ENCODE measurements around the gene BROX.

BROX gene

DNA sequence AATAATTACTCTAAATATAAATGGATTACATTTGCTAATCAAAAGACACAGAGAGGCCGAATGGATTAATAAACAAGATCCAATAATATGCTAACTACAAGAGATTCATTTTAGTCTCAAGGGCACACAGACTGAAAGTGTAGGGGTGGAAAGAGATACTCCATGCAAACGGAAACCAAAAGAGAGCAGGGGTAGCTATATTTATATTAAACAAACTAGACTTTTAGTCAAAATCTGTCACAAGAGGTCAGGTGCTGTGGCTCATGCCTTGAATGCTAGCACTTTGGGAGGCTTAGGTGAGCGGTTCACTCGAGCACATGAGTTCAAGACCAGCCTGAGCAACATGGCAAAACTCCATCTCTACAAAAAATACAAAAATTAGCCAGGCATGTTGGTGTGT is 68.9 kb downstream of the BROX start:
- DNase-seq, result no peak

DNA sequence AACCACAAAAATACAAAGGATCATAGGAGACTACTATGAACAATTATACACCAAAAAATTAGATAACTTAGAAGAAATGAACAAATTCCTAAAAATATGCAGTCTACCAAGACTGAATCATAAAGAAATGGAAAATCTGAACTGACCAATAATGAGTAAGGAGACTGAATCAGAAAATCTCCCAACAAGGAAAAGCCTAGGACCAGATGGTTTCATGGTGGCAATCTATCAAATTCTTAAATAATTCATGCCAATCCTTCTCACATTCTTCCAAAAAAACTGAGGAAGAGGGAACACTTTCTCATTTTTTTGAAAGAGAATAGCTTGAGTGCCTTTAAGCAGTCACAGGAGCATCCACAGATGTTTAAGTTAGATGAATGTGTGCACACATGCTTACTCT is 70.7 kb downstream of the BROX start:
- DNase-seq, result no peak

GRCh38 chr1:222784371-222784770 is 72.0 kb downstream of the BROX start:
- DNase-seq, result no peak

All from bone marrow (tissue), 2 donors.